Measurements from ENCODE around the gene GPR84. TPM values are rescaled to one million over a fixed set of nuclear protein-coding genes. Genes with fewer than 3 reads are reported as not detected.
A peak's percentile ranks its signal among the peaks of the same experiment; 100 is the strongest.

The GPR84 gene
- total and polyA plus RNA-seq, 9 of the 15 experiments (the other 6 are each of a cell fraction or from before 2014, with no cell fraction given), result 0.07 to 0.18 (median 0.11) TPM; not detected in 5

DNA sequence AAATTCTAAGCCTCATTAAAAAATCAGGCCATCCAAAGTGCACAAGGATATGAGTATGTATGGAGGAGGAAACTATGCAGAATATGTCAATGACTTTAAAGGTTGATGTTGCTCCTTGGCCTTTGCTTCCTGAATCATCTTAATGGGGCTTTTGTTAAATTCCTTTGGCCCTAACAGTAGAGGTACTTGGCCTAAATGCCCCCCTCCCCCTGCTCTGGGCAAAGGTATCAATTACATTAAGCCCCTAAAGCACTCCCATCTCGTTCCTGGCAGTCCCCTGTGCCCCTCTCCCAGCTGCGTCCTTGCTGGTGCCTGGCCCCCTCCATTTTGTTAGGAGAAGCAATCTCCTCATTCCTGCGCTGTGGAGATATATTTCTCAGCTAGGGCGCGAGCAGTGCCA, 34.5 kb downstream of the GPR84 start:
- no peaks in the 10 kb centered on the region for H3K27me3 ChIP-seq (ENCODE audit: control insufficient read depth in 2 of 2, insufficient read depth in 2 of 2, low read length in 2 of 2)
- H4K20me1 ChIP-seq (replicated peaks; ENCODE audit: control insufficient read depth, insufficient read depth, low read length), result no peaks in the 10 kb centered on the region; the same call in 1 of the 2 replicates
- no peak overlapping the region for H2AFZ ChIP-seq (ENCODE audit: low read depth, low read length)
- intact Hi-C loops (cut with micrococcal nuclease) (loop anchor here (5.0 kb wide), 1 partner anchor 33 kb away; the partner anchor contains the start of gene GPR84), in situ Hi-C loops (cut with MboI) (loop anchor here (5.0 kb wide), 1 partner anchor 37 kb away; no protein-coding TSS in a partner anchor)
- ATAC-seq (no peak), DNase-seq (ENCODE audit: extremely low read depth in 1 of 4, low spot score in 3 of 4) (no peak), FAIRE-seq (no peak)
- no peak overlapping the region for H3K4me2 ChIP-seq (ENCODE audit: insufficient read depth, low read length)
- H3K27ac ChIP-seq (ENCODE audit: extremely low read depth, low read depth, low read length), result no peak overlapping the region; the same call in 1 of the 3 replicates
- ChIA-PET CTCF (ENCODE audit: low intra/inter-chr PET ratio) (no interaction called here), POLR2A (interaction anchor here (0.6 to 6.3 kb wide), 6 partner anchors 12 to 49 kb away, joined by 3 to 47 read pairs (median 4); partner anchors contain the start of genes CBX5 and HNRNPA1)
- peaks cover 37% of the 10 kb centered on the region for H3K36me3 ChIP-seq (ENCODE audit: control insufficient read depth, insufficient read depth, low read length)
- H3K9me3 ChIP-seq (replicated peaks; ENCODE audit: control insufficient read depth, insufficient read depth, low read depth, low read length), result no peaks in the 10 kb centered on the region
- H3K4me1 ChIP-seq (replicated peaks in 1 of 2; ENCODE audit: control insufficient read depth in 2 of 2, insufficient read depth in 2 of 2, low read length in 2 of 2), result peaks cover 32 to 34% of the 10 kb centered on the region in 2 experiments; a peak in 4 of 5 replicates
- peak overlapping the region in 1 of 2 experiments; percentile 65; a peak in 1 of 4 replicates for H3K9ac ChIP-seq (ENCODE audit: insufficient read depth in 1 of 2, low read depth in 2 of 2, low read length in 2 of 2)
- H3K4me3 ChIP-seq, result no peak overlapping the region
- WGBS (ENCODE audit: insufficient coverage, low coverage, missing lambda C conversion rate), result 90% methylated on average over 5 of the region's 5 CpGs
- BruUV-seq (replicated peaks), result no TSS peak
- TF ChIP-seq ARNT (IDR thresholded peaks at IDR 0.05) (no peak), ZNF445 (CRISPR knock-in tag; IDR thresholded peaks at IDR 0.05; ENCODE audit: low read depth) (no peak), BRD4 (IDR thresholded peaks at IDR 0.05) (no peak), ZBED1 (IDR thresholded peaks at IDR 0.05) (no peak), SIN3A (IDR thresholded peaks at IDR 0.05; ENCODE audit: borderline replicate concordance in 2 of 2, control insufficient read depth in 1 of 2, low read depth in 2 of 2, low read length in 2 of 2) (no peak)
- TF ChIP-seq, protein P1, sequence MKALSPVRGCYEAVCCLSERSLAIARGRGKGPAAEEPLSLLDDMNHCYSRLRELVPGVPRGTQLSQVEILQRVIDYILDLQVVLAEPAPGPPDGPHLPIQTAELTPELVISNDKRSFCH (CRISPR knock-in tag; IDR thresholded peaks at IDR 0.05), result no peak
- TF ChIP-seq, protein P1 (tag; IDR thresholded peaks at IDR 0.05), result no peak
- H3K79me2 ChIP-seq (ENCODE audit: control insufficient read depth, insufficient read depth, low read length), result peaks cover 92% of the 10 kb centered on the region
- no peaks in the 10 kb centered on the region for H3K9me1 ChIP-seq (ENCODE audit: control insufficient read depth, insufficient read depth, low read length)

Measured in K562 (cell line).